ENCODE measurements around the gene GCH1.

- TF ChIP-seq CTCF (IDR thresholded peaks at IDR 0.05), result no peak
- TF ChIP-seq POLR2A (IDR thresholded peaks at IDR 0.05), result no peak
These were observed 89.5 kb downstream of the GCH1 start for GRCh38 chr14:54813081-54813480.
